ENCODE results near the gene DNAH14. TPM values are rescaled to one million over a fixed set of nuclear protein-coding genes. Genes with fewer than 3 reads are reported as not detected.

The DNAH14 gene
- polyA plus RNA-seq, 1 donor (not counting 4 experiments of a cell fraction or from before 2014, with no cell fraction given) = 6.4 TPM

DNA sequence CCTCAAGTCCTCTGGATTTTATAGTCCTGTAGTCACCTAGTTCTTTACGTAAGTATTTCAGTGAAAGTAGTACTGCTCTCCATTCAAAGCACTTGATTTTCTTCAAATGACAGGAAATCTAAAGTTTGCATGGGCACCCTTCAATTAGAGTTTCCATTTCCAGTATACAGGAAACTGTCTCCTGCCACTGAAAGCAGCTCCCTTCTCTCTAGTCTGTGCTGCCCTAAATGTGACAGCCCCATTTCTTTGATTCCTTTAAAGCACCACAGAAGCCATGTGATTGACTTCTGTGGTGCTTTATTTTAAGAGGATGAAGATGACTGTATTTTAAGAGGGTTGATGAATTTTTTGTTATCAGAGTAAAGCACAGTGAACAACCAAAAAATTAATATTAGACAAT is 226.1 kb downstream of the DNAH14 start:
- H3K9me1 ChIP-seq (ENCODE audit: control insufficient read depth, extremely low read depth, insufficient read depth, low read length) = no peaks in the 10 kb centered on the region
- FAIRE-seq (no peak), DNase-seq (ENCODE audit: low read depth, low spot score) (no peak)
- no peak overlapping the region for H3K27ac ChIP-seq (ENCODE audit: control insufficient read depth, insufficient read depth, low read length)
- H3K9ac ChIP-seq (ENCODE audit: control insufficient read depth, extremely low read depth, insufficient read depth, low read length) = no peak overlapping the region
- no peaks in the 10 kb centered on the region for H3K27me3 ChIP-seq (ENCODE audit: control insufficient read depth, extremely low read depth, insufficient read depth, low read length)
- H3K36me3 ChIP-seq (ENCODE audit: control insufficient read depth in 2 of 2, extremely low read depth in 1 of 2, insufficient read depth in 2 of 2, low read length in 2 of 2) = no peaks in the 10 kb centered on the region
- no peak overlapping the region for H3K4me2 ChIP-seq (ENCODE audit: control insufficient read depth, extremely low read depth, insufficient read depth, low read depth, low read length)
- H3K4me3 ChIP-seq (ENCODE audit: control insufficient read depth in 2 of 3, extremely low read depth in 1 of 3, insufficient read depth in 2 of 3, low read depth in 1 of 3, low read length in 3 of 3) = no peak overlapping the region
- no peak for TF ChIP-seq CTCF (optimal IDR thresholded peaks at IDR 0.05 in 1 of 3, IDR thresholded peaks at IDR 0.05 in 1 of 3, conservative IDR thresholded peaks at IDR 0.05 in 1 of 3; ENCODE audit: extremely low read depth in 1 of 3, insufficient read depth in 2 of 3, low read length in 3 of 3)
- no peak for TF ChIP-seq EZH2 (IDR thresholded peaks at IDR 0.05; ENCODE audit: low read length)
- H3K79me2 ChIP-seq (ENCODE audit: control insufficient read depth, insufficient read depth, low read length) = no peaks in the 10 kb centered on the region
- dilution Hi-C loops (cut with MboI; ENCODE audit: extremely low pct_ligation_motif_present, low sequenced_read_pairs) = no loop called here
- no peak overlapping the region for H2AFZ ChIP-seq (ENCODE audit: control insufficient read depth, low read length)
- no peaks in the 10 kb centered on the region for H3K4me1 ChIP-seq (ENCODE audit: control insufficient read depth, extremely low read depth, insufficient read depth, low read length)
- no peaks in the 10 kb centered on the region for H3K9me3 ChIP-seq (ENCODE audit: control insufficient read depth, low read depth, low read length)
- no peaks in the 10 kb centered on the region for H4K20me1 ChIP-seq (ENCODE audit: control insufficient read depth, extremely low read depth, insufficient read depth, low read length)

DNA sequence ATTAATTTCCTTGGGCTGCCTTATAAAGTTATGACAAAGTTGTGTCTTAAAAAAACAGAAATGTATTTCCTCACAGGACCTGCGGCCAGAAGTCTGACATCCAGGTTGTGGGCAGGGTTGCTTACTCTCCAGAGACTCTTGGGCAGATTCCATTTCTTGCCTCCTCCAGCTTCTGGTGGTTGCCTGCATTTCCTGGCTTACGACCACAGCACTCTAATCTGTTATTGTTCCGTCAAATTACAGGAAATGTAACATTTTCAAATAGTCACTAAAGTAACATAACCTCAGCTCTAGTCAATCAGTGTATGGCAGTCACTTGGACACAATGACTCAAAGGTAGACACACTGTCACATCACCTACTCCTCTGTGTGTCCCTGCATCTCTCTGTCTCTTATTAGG is 226.8 kb downstream of the DNAH14 start:
- H3K27me3 ChIP-seq (ENCODE audit: control insufficient read depth, extremely low read depth, insufficient read depth, low read length) = no peaks in the 10 kb centered on the region
- FAIRE-seq (no peak), DNase-seq (ENCODE audit: low read depth, low spot score) (no peak)
- no peaks in the 10 kb centered on the region for H4K20me1 ChIP-seq (ENCODE audit: control insufficient read depth, extremely low read depth, insufficient read depth, low read length)
- TF ChIP-seq CTCF (optimal IDR thresholded peaks at IDR 0.05 in 1 of 3, IDR thresholded peaks at IDR 0.05 in 1 of 3, conservative IDR thresholded peaks at IDR 0.05 in 1 of 3; ENCODE audit: extremely low read depth in 1 of 3, insufficient read depth in 2 of 3, low read length in 3 of 3) = no peak
- TF ChIP-seq EZH2 (IDR thresholded peaks at IDR 0.05; ENCODE audit: low read length) = no peak
- H3K4me1 ChIP-seq (ENCODE audit: control insufficient read depth, extremely low read depth, insufficient read depth, low read length) = no peaks in the 10 kb centered on the region
- H3K9me3 ChIP-seq (ENCODE audit: control insufficient read depth, low read depth, low read length) = no peaks in the 10 kb centered on the region
- dilution Hi-C loops (cut with MboI; ENCODE audit: extremely low pct_ligation_motif_present, low sequenced_read_pairs) = no loop called here
- H3K79me2 ChIP-seq (ENCODE audit: control insufficient read depth, insufficient read depth, low read length) = no peaks in the 10 kb centered on the region
- no peak overlapping the region for H3K27ac ChIP-seq (ENCODE audit: control insufficient read depth, insufficient read depth, low read length)
- no peak overlapping the region for H3K4me2 ChIP-seq (ENCODE audit: control insufficient read depth, extremely low read depth, insufficient read depth, low read depth, low read length)
- H3K4me3 ChIP-seq (ENCODE audit: control insufficient read depth in 2 of 3, extremely low read depth in 1 of 3, insufficient read depth in 2 of 3, low read depth in 1 of 3, low read length in 3 of 3) = no peak overlapping the region
- no peaks in the 10 kb centered on the region for H3K9me1 ChIP-seq (ENCODE audit: control insufficient read depth, extremely low read depth, insufficient read depth, low read length)
- H2AFZ ChIP-seq (ENCODE audit: control insufficient read depth, low read length) = no peak overlapping the region
- no peaks in the 10 kb centered on the region for H3K36me3 ChIP-seq (ENCODE audit: control insufficient read depth in 2 of 2, extremely low read depth in 1 of 2, insufficient read depth in 2 of 2, low read length in 2 of 2)
- H3K9ac ChIP-seq (ENCODE audit: control insufficient read depth, extremely low read depth, insufficient read depth, low read length) = no peak overlapping the region
